ENCODE measurements around the gene TSPYL6.

GRCh38 chr2:54204476-54204875, 51.6 kb downstream of the TSPYL6 start:
- TF ChIP-seq SUZ12 (IDR thresholded peaks at IDR 0.05; ENCODE audit: extremely low read depth, insufficient read depth, insufficient read length), result no peak
- TF ChIP-seq ZNF274 (IDR thresholded peaks at IDR 0.05; ENCODE audit: low read depth, low read length), result no peak
- TF ChIP-seq YY1 (IDR thresholded peaks at IDR 0.05; ENCODE audit: insufficient read depth, insufficient read length), result no peak
